Fibroblast of the aortic adventitia (primary cell): ENCODE results near the gene PPP1R7. TPM values are rescaled to one million over a fixed set of nuclear protein-coding genes. Genes with fewer than 3 reads are reported as not detected.

Source experiments
- DNase-seq: peaks from one replicate; pipeline ENCODE4 v3.0.0-alpha.2; 2010; ENCODE audit warnings: low read depth
- H3K4me3 ChIP-seq: 2 replicates; pipeline ENCODE4 v1.5.1; 2011; ENCODE audit warnings: low read depth, mild to moderate bottlenecking, control low read depth, low read length, moderate library complexity
- total RNA-seq: library from RNA; depleted of rRNA; stranded (reverse); fragments of >200 nt; gene quantifications from 2 replicates; pipeline ENCODE4 v1.2.3, GENCODE V29; 2012; ENCODE audit warnings: low replicate concordance
- TF ChIP-seq, protein P1 (sequence below): IDR thresholded peaks from 2 replicates; pipeline ENCODE4 v1.5.1; 2011; ENCODE audit warnings: mild to moderate bottlenecking, low read length, control low read depth, inconsistent platforms; ENCODE audit not compliant: insufficient read depth

The PPP1R7 gene
- total RNA-seq, 1 donor = 70.0 TPM

DNA sequence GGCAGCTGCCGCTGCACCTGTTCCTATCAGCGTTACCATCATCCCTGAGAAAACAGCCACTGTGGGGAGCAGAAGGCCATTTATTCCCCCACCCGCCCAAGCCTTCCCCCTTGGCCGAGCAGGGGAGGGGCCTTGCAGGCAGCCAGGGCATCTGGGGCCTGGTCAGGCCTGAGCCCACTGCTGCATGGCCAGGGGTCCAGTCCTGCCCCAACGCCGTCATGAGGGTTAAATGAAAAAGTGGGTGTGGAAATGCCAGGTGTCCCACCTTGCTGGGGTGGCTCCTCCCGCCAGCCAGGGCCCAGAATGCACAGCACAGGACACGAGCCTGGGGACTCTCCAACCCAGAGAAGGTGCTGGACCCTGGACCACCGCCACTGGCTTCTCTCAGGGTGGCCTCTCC is 52.4 kb downstream of the PPP1R7 start:
- H3K4me3 ChIP-seq = no peak overlapping the region
- TF ChIP-seq, protein P1, sequence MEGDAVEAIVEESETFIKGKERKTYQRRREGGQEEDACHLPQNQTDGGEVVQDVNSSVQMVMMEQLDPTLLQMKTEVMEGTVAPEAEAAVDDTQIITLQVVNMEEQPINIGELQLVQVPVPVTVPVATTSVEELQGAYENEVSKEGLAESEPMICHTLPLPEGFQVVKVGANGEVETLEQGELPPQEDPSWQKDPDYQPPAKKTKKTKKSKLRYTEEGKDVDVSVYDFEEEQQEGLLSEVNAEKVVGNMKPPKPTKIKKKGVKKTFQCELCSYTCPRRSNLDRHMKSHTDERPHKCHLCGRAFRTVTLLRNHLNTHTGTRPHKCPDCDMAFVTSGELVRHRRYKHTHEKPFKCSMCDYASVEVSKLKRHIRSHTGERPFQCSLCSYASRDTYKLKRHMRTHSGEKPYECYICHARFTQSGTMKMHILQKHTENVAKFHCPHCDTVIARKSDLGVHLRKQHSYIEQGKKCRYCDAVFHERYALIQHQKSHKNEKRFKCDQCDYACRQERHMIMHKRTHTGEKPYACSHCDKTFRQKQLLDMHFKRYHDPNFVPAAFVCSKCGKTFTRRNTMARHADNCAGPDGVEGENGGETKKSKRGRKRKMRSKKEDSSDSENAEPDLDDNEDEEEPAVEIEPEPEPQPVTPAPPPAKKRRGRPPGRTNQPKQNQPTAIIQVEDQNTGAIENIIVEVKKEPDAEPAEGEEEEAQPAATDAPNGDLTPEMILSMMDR = no peak
- no peak for DNase-seq

DNA sequence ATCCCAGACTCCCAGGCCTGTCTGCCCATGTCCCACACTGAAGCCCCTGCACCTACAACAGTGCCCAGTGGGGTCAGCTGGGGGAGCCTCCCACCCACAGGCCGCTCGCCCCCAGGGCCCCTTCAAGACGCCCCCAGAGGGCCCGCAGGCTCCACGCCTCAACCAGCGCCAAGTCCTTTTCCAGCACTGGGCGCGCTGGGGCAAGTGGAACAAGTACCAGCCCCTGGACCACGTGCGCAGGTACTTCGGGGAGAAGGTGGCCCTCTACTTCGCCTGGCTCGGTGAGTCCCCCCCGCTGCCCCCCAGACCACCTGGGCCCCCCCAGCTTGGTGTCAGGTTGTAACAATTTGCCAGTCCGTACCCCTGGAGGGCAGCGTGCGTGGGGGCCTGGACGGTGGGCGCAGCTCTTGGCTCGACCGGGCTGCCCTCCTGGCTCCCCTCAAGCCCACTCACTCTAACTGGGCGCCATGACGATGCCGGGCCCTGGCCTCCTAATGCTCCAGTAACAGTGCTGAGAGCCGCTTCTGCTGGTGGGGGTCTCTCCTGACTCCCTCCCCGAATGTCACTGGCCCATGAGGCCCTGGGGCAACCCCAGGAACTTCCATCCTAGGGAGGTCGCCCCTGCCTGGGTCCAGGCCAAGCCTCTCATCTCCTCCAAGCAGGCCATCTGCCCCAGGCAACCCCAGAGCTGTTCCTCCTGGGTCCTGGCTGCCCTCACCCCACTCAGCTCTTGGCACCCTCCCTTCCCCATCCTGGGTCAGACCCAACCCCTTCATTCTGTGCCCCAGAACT is 53.1 kb downstream of the PPP1R7 start:
- TF ChIP-seq, protein P1 = no peak
- no peak for DNase-seq

DNA sequence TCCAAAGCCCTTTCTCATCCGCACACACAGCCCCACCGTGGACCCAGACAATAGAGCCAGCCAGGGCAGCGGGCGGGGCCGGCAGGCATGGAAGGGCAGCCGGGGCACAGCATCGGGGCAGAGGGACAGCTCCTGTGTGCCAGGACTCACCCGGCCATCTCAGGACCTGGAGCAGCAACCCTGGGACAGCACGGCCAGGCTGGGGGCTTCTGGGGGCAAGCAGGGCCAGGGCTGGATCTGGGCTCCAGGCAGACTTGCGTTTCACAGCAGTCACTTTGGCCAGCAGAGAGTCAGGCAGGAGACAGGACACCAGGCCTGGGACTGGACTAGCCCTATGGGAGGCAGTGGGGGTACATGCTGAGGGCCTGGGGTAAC is 53.7 kb downstream of the PPP1R7 start:
- no peak overlapping the region for H3K4me3 ChIP-seq
- TF ChIP-seq, protein P1 = no peak
- no peak for DNase-seq

More for the DNA sequence above, 53.1 kb downstream of the PPP1R7 start:
- no peak overlapping the region for H3K4me3 ChIP-seq

DNA sequence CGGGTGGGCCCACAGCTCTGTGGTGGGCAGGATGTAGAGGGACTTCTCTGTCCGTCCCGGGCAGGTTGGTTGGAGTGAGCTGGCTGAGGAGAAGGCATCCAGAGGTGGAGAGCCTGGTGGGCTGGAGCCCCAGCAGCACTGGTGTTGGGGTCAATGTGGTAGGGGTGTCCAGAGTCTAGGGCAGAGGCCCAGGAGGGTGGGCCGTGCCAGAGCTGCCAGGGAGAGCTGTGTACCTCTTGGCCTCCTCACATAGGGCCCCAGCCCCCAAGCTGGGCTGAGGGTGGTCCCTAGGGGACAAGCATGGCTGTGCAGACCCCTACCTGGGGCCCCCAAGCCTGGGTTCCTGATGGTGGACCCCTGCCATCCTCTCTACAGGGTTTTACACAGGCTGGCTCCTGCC is 54.2 kb downstream of the PPP1R7 start:
- TF ChIP-seq, protein P1 = no peak
- no peak overlapping the region for H3K4me3 ChIP-seq
- DNase-seq = no peak

DNA sequence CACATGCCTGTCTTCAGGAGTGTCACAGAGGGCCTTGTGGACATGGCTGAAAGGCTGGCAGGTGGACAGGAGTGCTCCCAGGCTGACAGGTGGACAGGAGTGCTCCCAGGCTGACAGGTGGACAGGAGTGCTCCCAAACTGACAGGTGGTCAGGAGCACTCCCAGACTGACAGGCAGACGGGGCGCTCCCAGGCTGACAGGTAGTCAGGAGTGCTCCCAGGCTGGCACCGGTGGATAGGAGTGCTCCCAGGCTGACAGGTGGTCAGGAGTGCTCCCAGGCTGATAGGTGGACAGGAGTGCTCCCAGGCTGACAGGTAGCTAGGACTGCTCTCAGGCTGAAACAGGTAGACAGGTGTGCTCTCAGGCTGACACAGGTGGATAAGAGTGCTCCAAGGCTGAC is 54.8 kb downstream of the PPP1R7 start:
- H3K4me3 ChIP-seq = no peak overlapping the region
- DNase-seq = no peak
- TF ChIP-seq, protein P1 = no peak

DNA sequence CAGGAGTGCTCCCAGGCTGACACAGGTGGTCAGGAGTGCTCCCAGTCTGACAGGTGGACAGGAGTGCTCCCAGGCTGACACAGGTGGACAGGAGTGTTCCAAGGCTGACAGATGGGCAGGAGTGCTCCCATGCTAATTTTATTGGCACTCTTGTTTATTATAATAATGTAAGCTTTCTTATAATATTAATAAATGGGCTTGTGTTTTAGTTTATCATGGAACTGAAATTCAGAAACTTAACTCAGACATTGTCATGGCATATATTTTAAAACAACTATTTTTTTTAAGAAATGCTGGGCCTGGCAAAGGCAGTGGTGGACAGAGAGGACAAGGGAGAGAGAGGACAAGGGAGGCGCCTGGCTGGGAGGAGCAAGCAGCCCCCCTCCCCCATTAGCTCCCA is 56.9 kb downstream of the PPP1R7 start:
- H3K4me3 ChIP-seq = no peak overlapping the region
- no peak for DNase-seq
- TF ChIP-seq, protein P1 = no peak

DNA sequence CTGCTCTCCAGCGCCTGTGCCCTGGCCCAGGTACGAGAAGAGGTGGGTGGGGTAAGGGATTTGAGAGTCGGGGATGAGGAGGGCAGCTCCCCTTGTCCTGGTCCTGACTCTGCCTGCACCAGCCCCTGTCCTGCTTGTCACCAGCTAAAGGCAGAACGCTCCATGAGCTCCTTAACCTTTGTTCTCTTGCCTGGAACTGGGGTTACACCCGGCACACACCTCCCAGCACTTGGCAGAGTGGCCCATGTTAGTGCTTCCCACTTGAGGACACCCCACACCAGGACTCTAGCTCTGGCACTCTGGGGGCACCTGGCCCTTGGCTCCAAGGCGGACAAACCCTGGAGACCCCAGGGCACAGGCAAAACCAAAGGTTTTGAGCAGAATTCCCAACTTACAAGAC is 57.4 kb downstream of the PPP1R7 start:
- DNase-seq = no peak
- TF ChIP-seq, protein P1 = no peak
- H3K4me3 ChIP-seq = no peak overlapping the region
